Uterus (tissue), 4 donors: Measurements from ENCODE around the gene FBN1. TPM values are rescaled to one million over a fixed set of nuclear protein-coding genes. Genes with fewer than 3 reads are reported as not detected.

Experiments used
- DNase-seq, 2 donors: peaks; one replicate each; pipeline ENCODE4 v3.0.0-alpha.2; 2019 to 2020
- H3K27ac ChIP-seq, 2 donors: fragments of 200-600 bp; sonication (generic); 1 replicate in 1 of 2; 2 replicates in 1 of 2; pipeline ENCODE4 v1.5.1; 2016 to 2018
- H3K27me3 ChIP-seq, 2 donors: fragments of 200-600 bp; sonication (generic); one replicate each; pipeline ENCODE4 v1.5.1; 2018 to 2019; ENCODE audit warnings: control low read depth in 1 of 2
- H3K36me3 ChIP-seq, 2 donors: fragments of 200-600 bp; sonication (generic); one replicate each; pipeline ENCODE4 v1.5.1; 2019; ENCODE audit warnings: control low read depth in 1 of 2
- H3K4me1 ChIP-seq, 2 donors: fragments of 200-600 bp; sonication (generic); one replicate each; pipeline ENCODE4 v1.5.1; 2018 to 2019; ENCODE audit warnings: control low read depth in 1 of 2
- H3K4me3 ChIP-seq, 2 donors: fragments of 200-600 bp; sonication (generic); 1 replicate in 1 of 2; 2 replicates in 1 of 2; pipeline ENCODE4 v1.5.1; 2018 to 2019; ENCODE audit warnings: mild to moderate bottlenecking in 1 of 2
- H3K9me3 ChIP-seq, 2 donors: fragments of 200-600 bp; sonication (generic); one replicate each; pipeline ENCODE4 v1.5.1; 2019; ENCODE audit warnings: control low read depth in 1 of 2
- POLR2A ChIP-seq, 2 donors: fragments of 450-650 bp; IDR thresholded peaks; one replicate each; pipeline ENCODE4 v1.6.1; 2016; ENCODE audit warnings: antibody characterized with exemption in 2 of 2, mild to moderate bottlenecking in 1 of 2, moderate library complexity in 1 of 2
- intact Hi-C: fragments of 100-400 bp; cut with DNase I; formaldehyde crosslinking; loops from one replicate; pipeline ENCODE4 v1.15.1; 2023; ENCODE audit warnings: low total_unique reads
- total RNA-seq, 4 donors: library from RNA; depleted of rRNA in 3 of 4; stranded (reverse); fragments of >200 nt in 3 of 4; gene quantifications; one replicate each; pipeline versions ENCODE4 v1.1.0 to v1.2.4, GENCODE V29; 2014 to 2023
- TF ChIP-seq, protein P1 (sequence below), 4 experiments: fragments of 200-600 bp in 2 of 4; fragments of 450-650 bp in 2 of 4; sonication (generic) in 2 of 4; IDR thresholded peaks; one replicate each; pipeline ENCODE4 v1.5.1; 2016 to 2019; ENCODE audit warnings: antibody characterized with exemption in 4 of 4, mild to moderate bottlenecking in 2 of 4, moderate library complexity in 1 of 4
- donor health status: DM: yes; HTN: yes; CAD: no.

FBN1 gene
- total RNA-seq, 4 donors from 2014 or later, result 76.3 to 584 (median 95.8) TPM

DNA sequence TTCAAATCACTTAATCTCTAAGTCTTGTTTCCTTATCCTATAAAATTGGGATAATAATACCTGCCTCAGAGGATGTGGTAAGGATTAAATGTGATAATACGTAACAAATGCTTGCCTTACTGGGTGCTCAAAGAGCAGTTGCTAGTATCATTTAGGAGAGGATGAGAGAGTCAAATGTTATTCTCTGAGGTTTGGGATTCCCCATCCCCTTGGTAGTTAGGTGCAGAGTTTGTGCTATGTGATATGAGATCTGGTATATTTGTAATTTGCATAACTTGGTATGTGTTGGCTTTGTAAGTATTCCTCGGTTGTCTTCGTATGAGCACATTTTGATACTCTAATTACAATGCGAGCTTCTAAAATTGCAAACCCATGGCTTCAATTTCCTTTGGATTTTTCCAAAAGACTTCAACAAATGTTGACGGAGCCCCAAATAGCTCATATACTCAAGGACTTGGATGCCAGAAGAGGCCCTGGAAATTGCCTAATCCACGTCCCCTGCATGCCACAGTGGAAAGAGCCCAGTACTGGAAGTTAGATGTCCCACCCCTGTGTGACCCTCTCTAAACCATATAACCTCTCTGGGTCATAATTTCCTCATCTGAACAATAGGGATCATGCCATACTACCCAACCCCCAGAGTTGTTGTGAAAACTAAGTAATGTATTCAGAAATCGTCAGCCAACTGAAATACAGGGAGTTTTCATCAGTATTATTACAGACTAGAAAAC lies 85.0 kb downstream of the FBN1 start:
- Histone ChIP-seq H3K4me3 (no peak overlapping the region), H3K9me3 (no peaks in the 10 kb centered on the region), H3K27me3 (no peaks in the 10 kb centered on the region), H3K4me1 (peaks cover 0 to 8% of the 10 kb centered on the region in 2 donors), H3K27ac (peak overlapping the region; percentile 67 to 71), H3K36me3 (no peaks in the 10 kb centered on the region)
- no peak for TF ChIP-seq POLR2A (IDR thresholded peaks at IDR 0.05)
- TF ChIP-seq, protein P1, sequence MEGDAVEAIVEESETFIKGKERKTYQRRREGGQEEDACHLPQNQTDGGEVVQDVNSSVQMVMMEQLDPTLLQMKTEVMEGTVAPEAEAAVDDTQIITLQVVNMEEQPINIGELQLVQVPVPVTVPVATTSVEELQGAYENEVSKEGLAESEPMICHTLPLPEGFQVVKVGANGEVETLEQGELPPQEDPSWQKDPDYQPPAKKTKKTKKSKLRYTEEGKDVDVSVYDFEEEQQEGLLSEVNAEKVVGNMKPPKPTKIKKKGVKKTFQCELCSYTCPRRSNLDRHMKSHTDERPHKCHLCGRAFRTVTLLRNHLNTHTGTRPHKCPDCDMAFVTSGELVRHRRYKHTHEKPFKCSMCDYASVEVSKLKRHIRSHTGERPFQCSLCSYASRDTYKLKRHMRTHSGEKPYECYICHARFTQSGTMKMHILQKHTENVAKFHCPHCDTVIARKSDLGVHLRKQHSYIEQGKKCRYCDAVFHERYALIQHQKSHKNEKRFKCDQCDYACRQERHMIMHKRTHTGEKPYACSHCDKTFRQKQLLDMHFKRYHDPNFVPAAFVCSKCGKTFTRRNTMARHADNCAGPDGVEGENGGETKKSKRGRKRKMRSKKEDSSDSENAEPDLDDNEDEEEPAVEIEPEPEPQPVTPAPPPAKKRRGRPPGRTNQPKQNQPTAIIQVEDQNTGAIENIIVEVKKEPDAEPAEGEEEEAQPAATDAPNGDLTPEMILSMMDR (IDR thresholded peaks at IDR 0.05), result no peak
- DNase-seq, result peak in 1 of 2 donors; percentile 44
- intact Hi-C loops, result no loop called here

DNA sequence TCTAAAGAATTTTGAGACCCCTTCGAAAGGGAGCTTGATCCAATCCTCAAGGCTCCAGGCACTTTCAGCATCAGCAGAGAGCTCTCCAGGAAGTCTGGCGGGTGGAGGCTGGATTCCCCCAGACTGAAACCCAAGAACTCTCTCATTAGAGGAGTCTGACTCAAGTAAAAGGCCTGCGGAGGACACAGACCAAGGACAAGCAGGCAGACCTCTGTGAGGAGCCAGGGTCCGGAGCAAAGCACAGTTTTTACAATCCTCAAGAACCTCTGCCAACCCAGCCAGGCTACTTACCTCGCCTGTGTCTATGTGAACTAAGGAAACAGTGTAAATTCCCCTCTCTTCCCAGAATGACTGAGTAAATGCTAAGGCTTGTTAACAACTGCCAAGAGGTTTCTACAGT lies 86.2 kb downstream of the FBN1 start:
- intact Hi-C loops, result loop anchor here (5.0 kb wide), 1 partner anchor 192 kb away; no protein-coding TSS in a partner anchor
- Histone ChIP-seq H3K9me3 (no peaks in the 10 kb centered on the region), H3K36me3 (no peaks in the 10 kb centered on the region), H3K27me3 (no peaks in the 10 kb centered on the region), H3K4me1 (peaks cover 0 to 3% of the 10 kb centered on the region in 2 donors), H3K4me3 (no peak overlapping the region), H3K27ac (peak overlapping the region; percentile 67 to 71)
- TF ChIP-seq POLR2A (IDR thresholded peaks at IDR 0.05), result no peak
- TF ChIP-seq, protein P1 (IDR thresholded peaks at IDR 0.05), result no peak
- DNase-seq, result peak; percentile 48 to 51

DNA sequence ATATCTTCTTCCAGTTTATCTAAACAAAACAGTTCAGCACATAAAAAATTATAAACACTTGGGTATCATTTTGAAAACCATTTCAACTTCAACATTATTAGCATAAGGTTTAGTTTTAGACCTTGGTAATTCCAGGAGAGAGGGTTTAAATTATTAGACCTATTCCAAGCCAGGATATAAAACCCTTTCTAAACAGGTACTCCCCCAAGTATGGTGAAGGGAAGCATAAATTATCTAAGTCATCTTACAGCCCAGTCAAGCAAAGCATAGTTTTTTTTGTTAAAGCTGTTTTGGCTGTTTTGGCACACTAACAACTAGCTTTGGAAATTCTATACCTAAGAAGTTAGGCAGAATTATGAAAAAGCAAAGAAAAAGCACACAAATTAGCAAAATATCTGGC lies 87.3 kb downstream of the FBN1 start:
- DNase-seq, result no peak
- Histone ChIP-seq H3K9me3 (no peaks in the 10 kb centered on the region), H3K36me3 (no peaks in the 10 kb centered on the region), H3K27me3 (no peaks in the 10 kb centered on the region), H3K4me3 (no peak overlapping the region), H3K4me1 (peaks cover 0 to 3% of the 10 kb centered on the region in 2 donors), H3K27ac (peak overlapping the region; percentile 67 to 71)
- TF ChIP-seq POLR2A (IDR thresholded peaks at IDR 0.05), result no peak
- TF ChIP-seq, protein P1 (IDR thresholded peaks at IDR 0.05), result no peak
- intact Hi-C loops, result loop anchor here (5.0 kb wide), 1 partner anchor 191 kb away; no protein-coding TSS in a partner anchor

DNA sequence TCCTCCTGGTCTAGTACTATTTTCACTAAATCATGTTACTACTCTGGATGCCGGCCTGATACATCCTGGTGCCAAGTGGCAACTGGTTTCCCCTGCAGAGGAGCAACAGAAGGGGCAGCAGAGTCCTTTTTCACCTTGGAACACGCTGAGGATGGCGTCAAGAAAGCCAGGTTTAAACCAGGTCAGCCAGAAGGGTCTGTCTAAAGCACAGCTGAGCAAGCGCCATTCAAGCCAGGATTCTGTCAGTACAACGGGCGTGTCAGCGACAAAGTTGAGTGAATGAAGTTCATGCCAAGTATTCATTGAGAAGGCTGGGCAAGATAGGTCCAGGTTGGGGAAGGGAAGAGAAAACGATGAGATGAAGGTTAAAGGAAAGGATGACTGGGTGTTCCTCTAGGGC lies 88.2 kb downstream of the FBN1 start:
- TF ChIP-seq, protein P1 (IDR thresholded peaks at IDR 0.05), result no peak
- TF ChIP-seq POLR2A (IDR thresholded peaks at IDR 0.05), result no peak
- Histone ChIP-seq H3K4me1 (peaks cover 0 to 3% of the 10 kb centered on the region in 2 donors), H3K27me3 (no peaks in the 10 kb centered on the region), H3K4me3 (no peak overlapping the region), H3K36me3 (no peaks in the 10 kb centered on the region), H3K27ac (no peak overlapping the region), H3K9me3 (no peaks in the 10 kb centered on the region)
- no peak for DNase-seq
- intact Hi-C loops, result loop anchor here (5.0 kb wide), 1 partner anchor 190 kb away; no protein-coding TSS in a partner anchor

DNA sequence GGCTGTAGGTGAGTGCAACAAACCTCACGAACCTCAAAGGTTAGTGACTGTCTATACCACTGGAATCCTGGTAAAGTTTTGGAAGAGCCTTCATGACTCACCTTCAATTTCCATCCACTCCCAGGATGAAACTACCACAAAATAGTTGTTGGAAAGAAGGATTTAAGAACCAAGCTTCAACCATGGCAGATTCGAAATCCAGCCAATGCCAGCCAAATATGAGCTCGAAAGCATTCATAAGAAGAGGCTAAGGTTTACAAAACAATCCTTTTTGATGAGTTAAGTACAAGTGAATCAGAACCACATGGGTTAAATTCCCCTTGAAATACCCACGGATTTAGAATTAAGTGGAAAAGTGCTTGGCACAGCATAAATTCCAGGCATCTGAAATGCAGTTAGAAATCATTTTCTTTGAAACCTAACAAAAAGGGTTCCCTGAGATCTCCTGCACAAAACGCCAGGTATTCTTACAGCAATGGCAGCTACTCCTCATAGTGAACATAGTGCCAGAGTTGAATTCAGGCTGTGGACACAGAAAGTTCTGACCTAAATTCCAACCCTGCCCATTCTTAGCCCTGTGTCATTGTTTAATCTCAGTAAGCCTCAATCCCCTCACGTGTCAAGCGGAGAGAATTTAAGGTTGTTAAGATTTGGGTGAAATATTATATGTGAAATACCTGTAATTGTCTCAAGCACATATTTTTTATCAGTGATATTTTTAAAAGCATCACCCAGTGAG lies 89.2 kb downstream of the FBN1 start:
- no peak overlapping the region for H3K4me3 ChIP-seq
- H3K27ac ChIP-seq, result no peak overlapping the region
- intact Hi-C loops, result loop anchor here (5.0 kb wide), 1 partner anchor 189 kb away; no protein-coding TSS in a partner anchor
- no peaks in the 10 kb centered on the region for H3K9me3 ChIP-seq
- no peaks in the 10 kb centered on the region for H3K36me3 ChIP-seq
- no peak for DNase-seq
- TF ChIP-seq, protein P1 (IDR thresholded peaks at IDR 0.05), result no peak
- TF ChIP-seq POLR2A (IDR thresholded peaks at IDR 0.05), result no peak
- no peaks in the 10 kb centered on the region for H3K27me3 ChIP-seq
- H3K4me1 ChIP-seq, result peaks cover 0 to 3% of the 10 kb centered on the region in 2 donors
